HG03045 (cell line): ENCODE data around the gene SBSN.

Source experiments
- ATAC-seq: cut with Tn5 transposase; IDR thresholded peaks from one replicate; pipeline ENCODE4 v1.9.1; 2021; ENCODE audit warnings: mild to moderate bottlenecking, moderate library complexity; ENCODE audit not compliant: unreplicated experiment

SBSN gene, protein sequence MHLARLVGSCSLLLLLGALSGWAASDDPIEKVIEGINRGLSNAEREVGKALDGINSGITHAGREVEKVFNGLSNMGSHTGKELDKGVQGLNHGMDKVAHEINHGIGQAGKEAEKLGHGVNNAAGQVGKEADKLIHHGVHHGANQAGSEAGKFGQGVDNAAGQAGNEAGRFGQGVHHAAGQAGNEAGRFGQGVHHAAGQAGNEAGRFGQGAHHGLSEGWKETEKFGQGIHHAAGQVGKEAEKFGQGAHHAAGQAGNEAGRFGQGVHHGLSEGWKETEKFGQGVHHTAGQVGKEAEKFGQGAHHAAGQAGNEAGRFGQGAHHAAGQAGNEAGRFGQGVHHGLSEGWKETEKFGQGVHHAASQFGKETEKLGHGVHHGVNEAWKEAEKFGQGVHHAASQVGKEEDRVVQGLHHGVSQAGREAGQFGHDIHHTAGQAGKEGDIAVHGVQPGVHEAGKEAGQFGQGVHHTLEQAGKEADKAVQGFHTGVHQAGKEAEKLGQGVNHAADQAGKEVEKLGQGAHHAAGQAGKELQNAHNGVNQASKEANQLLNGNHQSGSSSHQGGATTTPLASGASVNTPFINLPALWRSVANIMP

GRCh38 chr19:35528218-35529038 lies at the start of gene SBSN:
TSS of gene SBSN (minus strand) at chr19:35528311. CDS start at chr19:35528281, 30 bp downstream.
- no peak for ATAC-seq

DNA sequence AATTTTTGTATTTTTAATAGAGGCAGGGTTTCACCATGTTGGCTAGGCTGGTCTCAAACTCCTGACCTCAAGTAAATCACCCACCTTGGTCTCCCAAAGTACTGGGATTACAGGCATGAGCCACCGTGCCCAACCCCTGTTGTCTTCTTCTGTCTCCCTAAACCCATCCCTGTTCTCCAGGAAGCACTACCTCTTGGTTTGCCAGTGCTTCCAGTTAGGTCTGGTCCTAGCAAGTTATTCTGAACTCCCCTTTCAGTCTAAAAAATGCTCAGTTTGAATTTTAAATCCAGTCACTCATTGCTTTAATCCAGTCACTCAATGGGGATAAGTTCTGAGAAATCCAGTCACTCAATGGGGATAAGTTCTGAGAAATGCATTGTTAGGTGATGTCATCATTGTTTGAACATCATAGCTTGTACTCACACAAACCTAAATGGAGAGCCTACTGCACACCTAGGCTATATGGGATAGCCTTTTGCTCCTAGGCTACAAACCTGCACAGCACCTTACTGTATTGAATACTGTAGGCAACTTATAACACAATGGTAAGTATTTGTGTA lies 43.4 kb upstream of the SBSN start:
- no peak for ATAC-seq

- no peak for ATAC-seq
These were observed 41.2 kb upstream of the SBSN start for GRCh38 chr19:35569281-35569781.

DNA sequence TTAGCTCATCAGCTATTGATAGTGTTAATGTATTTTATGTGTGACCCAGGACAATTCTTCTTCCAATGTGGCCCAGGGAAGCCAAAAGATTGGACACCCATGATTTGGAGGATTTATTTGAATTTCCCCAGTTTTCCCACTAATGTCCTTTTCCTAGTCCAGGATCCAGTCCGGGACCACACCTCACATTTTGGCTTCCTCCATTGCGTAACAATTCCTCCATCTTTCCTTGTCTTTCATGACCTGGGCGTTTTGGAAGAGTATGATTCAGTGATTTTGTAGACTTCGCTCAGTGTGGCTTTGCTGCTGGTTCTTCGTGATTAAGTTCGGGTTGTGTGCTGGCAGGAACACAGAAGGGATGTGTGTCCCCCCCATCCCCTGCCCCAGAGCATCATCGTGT lies 38.6 kb upstream of the SBSN start:
- ATAC-seq = no peak

- no peak for ATAC-seq
These were observed 37.1 kb upstream of the SBSN start for GRCh38 chr19:35565016-35565856.

DNA sequence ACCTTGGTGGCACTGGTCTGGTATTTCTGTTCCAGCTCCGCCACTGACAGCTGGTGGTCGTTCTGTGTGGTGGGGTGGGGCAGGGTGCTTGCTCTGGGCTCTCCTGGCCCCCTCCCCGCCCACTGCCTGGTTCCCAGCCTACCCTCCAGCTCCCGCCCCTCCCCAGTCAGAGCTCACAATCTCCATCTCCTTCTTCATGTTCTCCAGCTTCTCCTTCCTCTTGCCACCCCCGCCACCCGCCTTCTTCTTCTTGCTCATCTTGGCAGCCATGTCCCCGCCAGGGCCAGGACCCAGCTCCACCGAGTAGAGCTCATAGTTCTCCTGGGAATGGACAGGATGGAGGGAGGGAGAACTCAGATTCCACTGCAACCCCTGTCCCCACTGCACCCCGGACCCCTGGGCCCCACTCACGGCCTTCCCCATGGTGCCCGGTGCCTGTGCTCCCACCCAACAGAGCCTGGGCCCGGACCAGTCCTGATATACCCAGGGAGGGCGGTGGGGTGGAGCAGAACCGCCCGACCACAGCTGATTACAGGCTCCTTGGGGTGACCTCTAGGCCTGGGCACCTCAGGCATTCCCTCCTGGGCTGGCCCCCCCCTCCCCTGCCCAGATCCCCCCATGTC lies 35.2 kb upstream of the SBSN start, which contains the start of gene ATP4A:
ATP4A (minus strand) TSS at position 452 of the 623 bp plus-strand sequence; CDS start at position 423, 29 bp downstream.
- ATAC-seq = no peak

DNA sequence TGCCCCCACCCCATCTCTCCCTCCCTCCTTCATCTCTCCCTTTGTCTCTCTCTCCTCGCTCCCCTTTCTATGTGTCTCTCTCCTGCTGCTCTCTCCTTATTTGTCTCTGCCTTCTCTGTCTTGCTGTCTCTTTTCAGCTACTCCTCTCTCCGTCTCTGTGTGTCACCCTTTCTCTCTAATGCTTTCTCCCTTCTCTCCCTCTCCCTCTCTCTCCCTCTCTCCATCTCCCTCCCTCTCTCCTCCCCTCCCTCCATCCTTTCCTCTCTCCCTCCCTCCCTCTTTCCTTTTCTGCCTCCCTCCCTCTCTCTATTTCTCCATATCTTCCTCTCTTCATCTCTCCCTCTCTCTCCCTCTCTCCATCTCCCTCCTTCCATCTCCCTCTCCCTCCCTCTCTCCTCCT lies 34.7 kb upstream of the SBSN start:
- no peak for ATAC-seq

GRCh38 chr19:35562336-35562735 lies 34.2 kb upstream of the SBSN start:
- ATAC-seq = no peak

DNA sequence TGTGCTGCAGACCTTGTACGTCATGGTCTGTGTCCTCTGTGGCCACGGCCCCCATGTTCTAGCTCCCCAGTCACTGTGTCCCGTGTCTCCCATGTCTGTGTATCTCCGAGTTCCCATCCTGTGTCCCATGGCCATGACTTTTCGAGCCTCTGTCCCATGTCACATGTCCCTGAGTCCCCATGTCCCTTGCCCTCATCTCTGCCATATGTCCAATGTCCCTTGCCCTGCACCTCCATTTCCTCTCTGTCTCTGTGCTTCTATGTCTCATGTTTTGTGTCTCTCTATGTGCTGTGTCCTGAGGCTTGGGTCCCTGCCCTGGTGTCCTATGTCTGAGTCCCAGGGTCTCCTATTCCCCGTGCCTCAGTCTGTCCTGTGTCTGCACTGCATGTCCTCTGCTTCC lies 33.3 kb upstream of the SBSN start:
- no peak for ATAC-seq

- ATAC-seq = no peak
These were observed 32.6 kb upstream of the SBSN start for GRCh38 chr19:35560677-35561076.

GRCh38 chr19:35560271-35560670 lies 32.2 kb upstream of the SBSN start:
- ATAC-seq = no peak

DNA sequence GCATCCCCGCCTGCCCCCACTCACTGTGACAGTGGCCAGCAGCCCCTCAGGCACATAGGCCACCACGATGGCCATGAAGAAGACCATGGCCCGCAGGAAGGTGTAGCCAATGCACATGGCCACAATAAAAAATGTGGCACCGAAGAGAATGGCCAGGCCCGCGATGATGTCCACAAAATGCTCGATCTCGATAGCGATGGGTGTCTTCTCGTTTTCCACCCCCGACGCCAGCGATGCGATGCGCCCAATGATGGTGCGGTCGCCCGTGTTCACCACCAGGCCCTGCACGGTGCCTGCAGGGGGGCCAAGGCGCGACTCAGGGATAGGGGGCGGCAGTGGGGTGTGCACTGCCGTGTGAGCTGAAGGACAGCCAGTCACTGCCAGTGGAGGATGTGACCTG lies 31.7 kb upstream of the SBSN start:
- ATAC-seq = no peak

- ATAC-seq = no peak
These were observed 31.2 kb upstream of the SBSN start for GRCh38 chr19:35559281-35559659.

- ATAC-seq = no peak
These were observed 30.5 kb upstream of the SBSN start for GRCh38 chr19:35558400-35559280.

DNA sequence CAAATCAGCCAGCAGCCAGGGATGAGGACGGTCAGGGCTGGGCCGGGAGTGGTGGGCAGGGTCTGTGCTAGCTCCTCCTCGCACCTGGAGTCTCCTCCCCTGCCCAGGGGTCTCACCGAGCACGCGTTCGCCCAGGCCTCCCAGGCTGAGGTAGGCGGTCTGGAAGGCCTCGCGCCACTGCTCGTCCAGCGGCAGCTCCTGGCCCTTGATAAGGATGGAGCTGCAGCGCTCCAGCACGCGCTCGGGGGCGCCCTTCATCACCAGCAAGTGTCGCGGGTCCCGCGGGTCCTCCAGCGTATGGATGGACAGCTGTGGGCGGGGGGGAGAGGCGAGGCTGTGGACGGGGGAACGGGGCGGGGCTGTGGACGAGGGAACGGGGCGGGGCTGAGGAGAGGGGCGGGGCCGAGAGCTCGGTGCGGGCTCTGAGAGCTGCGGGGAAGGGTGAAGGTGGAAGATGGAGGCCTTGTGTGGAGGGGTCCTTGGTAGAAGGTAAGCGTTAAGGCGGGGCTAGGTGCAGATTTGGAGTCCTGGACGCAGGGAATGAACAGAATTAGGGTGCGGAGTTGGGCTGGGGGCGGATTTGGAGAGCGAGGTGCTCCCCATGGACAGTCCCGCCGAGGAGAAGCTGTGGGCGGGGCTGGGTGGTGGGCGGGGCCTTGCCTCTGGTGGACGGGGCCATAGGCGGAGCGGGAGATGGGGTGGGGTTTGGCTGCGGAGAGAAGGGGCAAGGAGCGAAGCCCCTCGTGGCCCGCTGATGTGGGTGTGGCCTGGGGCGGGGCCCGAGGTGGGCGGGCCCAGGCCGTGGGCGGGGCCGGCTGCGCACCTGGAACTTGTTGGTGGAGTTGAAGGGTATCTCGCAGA lies 29.7 kb upstream of the SBSN start:
- no peak for ATAC-seq

DNA sequence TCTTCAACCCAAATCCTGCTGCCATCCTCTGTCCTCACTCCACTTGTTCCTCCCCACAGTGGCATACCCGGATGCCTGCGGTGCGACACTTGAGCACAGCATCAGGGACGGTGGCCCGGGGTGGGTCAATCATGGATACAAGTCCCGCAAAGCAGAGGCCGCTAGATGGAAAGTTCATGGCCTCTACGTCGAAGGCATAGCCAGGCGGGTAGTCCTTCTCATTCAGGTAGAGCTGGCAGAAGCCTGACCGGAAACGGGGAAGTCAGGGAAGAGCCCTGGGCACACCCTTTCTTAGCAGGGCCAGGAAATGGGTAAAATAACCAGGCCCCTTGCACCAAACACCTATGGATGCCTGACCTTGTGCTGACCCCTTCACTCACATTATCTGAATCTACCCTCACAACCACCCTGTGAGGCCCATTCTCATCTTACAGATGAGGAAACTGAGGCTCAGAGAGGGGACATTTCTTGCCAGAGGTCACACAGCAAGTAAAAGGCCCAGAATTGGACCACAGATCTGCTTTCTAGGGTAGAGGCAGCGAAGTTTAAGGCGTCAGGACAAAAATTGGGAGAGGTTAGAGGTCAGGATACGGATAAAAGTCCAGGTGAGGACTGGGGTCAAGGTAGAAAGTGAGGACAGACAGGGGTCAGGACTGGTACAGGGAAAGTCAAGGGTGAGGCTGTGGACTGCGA lies 28.9 kb upstream of the SBSN start:
- no peak for ATAC-seq

DNA sequence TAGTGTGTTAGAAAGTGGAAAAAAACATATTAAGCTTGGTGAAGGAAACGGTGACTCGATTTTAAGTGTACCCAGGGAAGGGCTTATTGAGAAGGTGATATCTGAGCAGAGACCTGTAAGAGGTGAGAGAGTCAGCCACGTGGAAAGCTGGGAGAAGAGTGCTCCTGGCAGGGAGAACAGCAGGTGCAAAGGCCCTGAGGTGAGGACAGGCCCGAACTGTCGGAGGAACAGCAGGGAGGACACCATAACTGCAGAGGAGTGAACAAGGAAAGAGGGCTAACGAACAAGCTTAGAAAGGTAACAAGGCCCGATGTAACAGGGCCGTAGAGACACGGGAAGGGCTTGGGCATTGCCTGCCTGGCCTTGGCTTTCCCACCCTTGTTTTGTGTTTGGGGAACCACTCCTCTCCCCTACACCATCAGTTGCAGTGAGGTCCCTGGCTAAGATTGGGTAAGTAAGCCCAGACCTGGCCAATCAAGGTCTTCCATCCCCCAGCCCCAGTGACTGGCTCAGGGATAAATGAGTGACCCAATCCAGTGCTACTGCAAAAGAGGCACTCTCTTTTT lies 28.0 kb upstream of the SBSN start:
- no peak for ATAC-seq
